CD14-positive monocyte (primary cell): ENCODE data around the gene NBEAL1. TPM values are rescaled to one million over a fixed set of nuclear protein-coding genes. Genes with fewer than 3 reads are reported as not detected.
"Not testable (repeated sequence)": the region's sequence is repeated elsewhere in the genome, so short reads cannot be mapped to it uniquely, and the experiment has no call there.

Source experiments
- DNase-seq, 3 donors: peaks; one replicate each; pipeline ENCODE4 v3.0.0-alpha.2; 2011 to 2022
- H2AFZ ChIP-seq: 2 replicates; pipeline ENCODE4 v1.6.0; 2012; ENCODE audit warnings: mild to moderate bottlenecking, low read depth, low read length, inconsistent platforms; ENCODE audit not compliant: insufficient read depth, poor library complexity, severe bottlenecking
- H3K27ac ChIP-seq, 2 donors: 1 replicate in 1 of 2; 2 replicates in 1 of 2; pipeline ENCODE4 v1.5.1; 2012 to 2013; ENCODE audit warnings: low read length in 2 of 2, control low read depth in 1 of 2, inconsistent platforms in 1 of 2, low read depth in 1 of 2, mild to moderate bottlenecking in 1 of 2
- H3K27me3 ChIP-seq, 2 donors: one replicate each; pipeline versions ENCODE4 v1.6.0 to v1.6.1; 2011 to 2013; ENCODE audit warnings: low read length in 2 of 2; ENCODE audit not compliant: control insufficient read depth in 2 of 2, insufficient read depth in 2 of 2
- H3K36me3 ChIP-seq, 2 donors: replicated peaks in 1 of 2; 1 replicate in 1 of 2; 2 replicates in 1 of 2; pipeline versions ENCODE4 v1.5.1 to v1.6.1; 2012 to 2013; ENCODE audit warnings: low read length in 2 of 2, control low read depth in 1 of 2, inconsistent platforms in 1 of 2, mild to moderate bottlenecking in 1 of 2; ENCODE audit not compliant: insufficient read depth in 2 of 2, control insufficient read depth in 1 of 2
- H3K4me1 ChIP-seq, 2 donors: 1 replicate in 1 of 2; 2 replicates in 1 of 2; pipeline versions ENCODE4 v1.5.1 to v1.6.1; 2012 to 2013; ENCODE audit warnings: low read length in 2 of 2, control low read depth in 1 of 2, inconsistent platforms in 1 of 2, mild to moderate bottlenecking in 1 of 2, moderate library complexity in 1 of 2; ENCODE audit not compliant: insufficient read depth in 2 of 2, control insufficient read depth in 1 of 2
- H3K4me2 ChIP-seq: replicated peaks from 2 replicates; pipeline ENCODE3; 2012; ENCODE audit warnings: low read length, moderate library complexity, mild to moderate bottlenecking; ENCODE audit not compliant: poor library complexity, severe bottlenecking; ENCODE audit errors: extremely low read depth
- H3K4me3 ChIP-seq, 3 experiments: fragments of 200-600 bp in 1 of 3; sonication (generic) in 1 of 3; replicated peaks in 1 of 3; 1 replicate in 2 of 3; 2 replicates in 1 of 3; pipeline ENCODE4 v1.5.1; 2011 to 2013; ENCODE audit warnings: low read length in 3 of 3, mild to moderate bottlenecking in 3 of 3, control low read depth in 2 of 3, low read depth in 2 of 3, inconsistent platforms in 1 of 3, moderate library complexity in 1 of 3
- H3K79me2 ChIP-seq: 2 replicates; pipeline ENCODE4 v1.6.0; 2012; ENCODE audit warnings: mild to moderate bottlenecking, control low read depth, inconsistent platforms, low read length, moderate library complexity; ENCODE audit not compliant: insufficient read depth
- H3K9ac ChIP-seq: 2 replicates; pipeline ENCODE4 v1.6.0; 2017; ENCODE audit warnings: low read length, mild to moderate bottlenecking; ENCODE audit not compliant: insufficient read depth, poor library complexity, severe bottlenecking
- H3K9me3 ChIP-seq, 2 donors: replicated peaks in 1 of 2; 1 replicate in 1 of 2; 2 replicates in 1 of 2; pipeline versions ENCODE4 v1.5.1 to v1.6.1; 2012 to 2013; ENCODE audit warnings: low read length in 2 of 2, control low read depth in 1 of 2; ENCODE audit not compliant: control insufficient read depth in 1 of 2, insufficient read depth in 1 of 2
- H4K20me1 ChIP-seq: 2 replicates; pipeline ENCODE4 v1.6.0; 2012; ENCODE audit warnings: mild to moderate bottlenecking, low read length, control low read depth, moderate library complexity; ENCODE audit not compliant: insufficient read depth
- H3K27ac Mint-ChIP-seq, 7 donors: one replicate each; pipeline ENCODE4 v1.8.0; 2020; ENCODE audit warnings: mild to moderate bottlenecking in 7 of 7, mixed read lengths in 7 of 7, moderate library complexity in 6 of 7, inconsistent platforms in 2 of 7
- H3K27me3 Mint-ChIP-seq, 3 donors: one replicate each; pipeline ENCODE4 v1.8.0; 2021 to 2022; ENCODE audit warnings: low read depth in 3 of 3, mild to moderate bottlenecking in 3 of 3, mixed read lengths in 3 of 3, moderate library complexity in 3 of 3, inconsistent platforms in 1 of 3
- H3K36me3 Mint-ChIP-seq, 2 donors: one replicate each; pipeline ENCODE4 v1.8.0; 2020; ENCODE audit warnings: mixed read lengths in 2 of 2, inconsistent platforms in 1 of 2, mild to moderate bottlenecking in 1 of 2
- H3K4me1 Mint-ChIP-seq: one replicate; pipeline ENCODE4 v1.8.0; 2020; ENCODE audit warnings: mild to moderate bottlenecking, mixed read lengths
- H3K4me3 Mint-ChIP-seq, 2 donors: one replicate each; pipeline ENCODE4 v1.8.0; 2020; ENCODE audit warnings: mild to moderate bottlenecking in 2 of 2, mixed read lengths in 2 of 2, moderate library complexity in 1 of 2
- H3K9me3 Mint-ChIP-seq, 7 donors: one replicate each; pipeline ENCODE4 v1.8.0; 2020 to 2022; ENCODE audit warnings: mixed read lengths in 7 of 7, mild to moderate bottlenecking in 6 of 7, moderate library complexity in 6 of 7, inconsistent platforms in 2 of 7
- CTCF ChIP-seq: fragments of 200-600 bp; IDR thresholded peaks from one replicate; pipeline ENCODE4 v1.8.0; 2022; ENCODE audit warnings: antibody characterized with exemption, mild to moderate bottlenecking
- WGBS: methylation state at CpG from one replicate; pipeline ENCODE4 v1.1.5; 2013; ENCODE audit warnings: missing lambda C conversion rate; ENCODE audit not compliant: insufficient coverage; 5-methylcytosine and 5-hydroxymethylcytosine counted together
- intact Hi-C, 2 donors: fragments of 100-400 bp; cut with micrococcal nuclease; formaldehyde crosslinking; loops; one replicate each; pipeline versions ENCODE4 v1.15.0 to v1.15.1; 2023
- polyA plus RNA-seq, 3 donors: library from polyadenylated mRNA; depleted of rRNA in 1 of 3; unstranded in 2 of 3; stranded (reverse) in 1 of 3; fragments of 300-500 nt in 2 of 3; fragments of >200 nt in 1 of 3; fragmentation: Illumina TruSeq in 2 of 3; gene quantifications; 1 replicate in 2 of 3; 2 replicates in 1 of 3; pipeline ENCODE4 v1.2.3, GENCODE V29; 2012 to 2021

NBEAL1 gene
- polyA plus RNA-seq, 3 donors: 2.5 to 5.3 (median 4.4) TPM

- Histone ChIP-seq H3K27me3 (no peaks in the 10 kb centered on the region), H2AFZ (no peak overlapping the region), H3K4me1 (no peaks in the 10 kb centered on the region), H3K4me3 (no peak overlapping the region), H3K79me2 (no peaks in the 10 kb centered on the region), H3K9me3 (no peaks in the 10 kb centered on the region), H3K9ac (no peak overlapping the region), H4K20me1 (no peaks in the 10 kb centered on the region), H3K36me3 (no peaks in the 10 kb centered on the region), H3K27ac (no peak overlapping the region), H3K4me2 (no peak overlapping the region)
- Mint-ChIP-seq H3K36me3 (no peaks in the 10 kb centered on the region), H3K9me3 (peaks cover 0 to 10% (median 3%) of the 10 kb centered on the region in 7 donors), H3K4me1 (no peaks in the 10 kb centered on the region), H3K27ac (no peak overlapping the region), H3K27me3 (peaks cover 0 to 3% (median 0%) of the 10 kb centered on the region in 3 donors), H3K4me3 (no peak overlapping the region)
- peak; percentile 3 to 15 (median 11) for DNase-seq
- WGBS: 100% methylated on average over 2 of the region's 2 CpGs
- peak; percentile 82 for TF ChIP-seq CTCF
- intact Hi-C loops: no loop called here
These were observed 210.9 kb downstream of the NBEAL1 start for GRCh38 chr2:203225423-203226039.

- not testable (repeated sequence) for H3K36me3 Mint-ChIP-seq, H2AFZ ChIP-seq, H3K27me3 Mint-ChIP-seq, H4K20me1 ChIP-seq, H3K4me3 ChIP-seq, H3K4me2 ChIP-seq, H3K27ac Mint-ChIP-seq, H3K4me3 Mint-ChIP-seq, H3K27ac ChIP-seq, H3K79me2 ChIP-seq, H3K4me1 ChIP-seq, H3K27me3 ChIP-seq, H3K9me3 ChIP-seq, DNase-seq, H3K36me3 ChIP-seq, H3K9ac ChIP-seq, H3K4me1 Mint-ChIP-seq
- WGBS: 91% methylated on average over 1 of the region's 2 CpGs
- intact Hi-C loops: loop anchor here in 1 of 2 donors (10.0 kb wide), 1 partner anchor 215 kb away; the partner anchor contains the start of gene NBEAL1
- peaks cover 0 to 13% (median 3%) of the 10 kb centered on the region in 7 donors for H3K9me3 Mint-ChIP-seq
These were observed 215.0 kb downstream of the NBEAL1 start for GRCh38 chr2:203229674-203230073.
